Neutrophil (primary cell): Measurements from ENCODE around the gene RNF152.

Experiments used
- H3K27ac ChIP-seq: fragments of 200-600 bp; sonication (generic); 2 replicates; pipeline ENCODE4 v1.5.1; 2016; ENCODE audit warnings: mild to moderate bottlenecking, moderate library complexity
- H3K27me3 ChIP-seq: fragments of 200-600 bp; sonication (generic); 2 replicates; pipeline ENCODE4 v1.6.0; 2016; ENCODE audit warnings: mild to moderate bottlenecking
- H3K36me3 ChIP-seq: fragments of 200-600 bp; sonication (generic); 2 replicates; pipeline ENCODE4 v1.5.1; 2017
- H3K4me1 ChIP-seq, 2 experiments: fragments of 200-600 bp in 1 of 2; sonication (generic) in 1 of 2; 1 replicate in 1 of 2; 2 replicates in 1 of 2; pipeline versions ENCODE4 v1.5.1 to v1.6.1; 2013 to 2016; ENCODE audit warnings: low read depth in 1 of 2, low read length in 1 of 2, mild to moderate bottlenecking in 1 of 2, moderate library complexity in 1 of 2; ENCODE audit not compliant: control insufficient read depth in 1 of 2, insufficient read depth in 1 of 2
- H3K4me3 ChIP-seq, 2 experiments: fragments of 200-600 bp in 1 of 2; sonication (generic) in 1 of 2; 1 replicate in 1 of 2; 2 replicates in 1 of 2; pipeline ENCODE4 v1.5.1; 2013 to 2016; ENCODE audit warnings: low read depth in 1 of 2, low read length in 1 of 2, mild to moderate bottlenecking in 1 of 2, moderate library complexity in 1 of 2
- H3K9me3 ChIP-seq: fragments of 200-600 bp; sonication (generic); 2 replicates; pipeline ENCODE4 v1.5.1; 2016
- TF ChIP-seq, protein P1 (sequence below): fragments of 200-600 bp; sonication (generic); IDR thresholded peaks from 2 replicates; pipeline ENCODE4 v1.5.1; 2016; ENCODE audit warnings: antibody characterized with exemption

RNF152 gene

DNA sequence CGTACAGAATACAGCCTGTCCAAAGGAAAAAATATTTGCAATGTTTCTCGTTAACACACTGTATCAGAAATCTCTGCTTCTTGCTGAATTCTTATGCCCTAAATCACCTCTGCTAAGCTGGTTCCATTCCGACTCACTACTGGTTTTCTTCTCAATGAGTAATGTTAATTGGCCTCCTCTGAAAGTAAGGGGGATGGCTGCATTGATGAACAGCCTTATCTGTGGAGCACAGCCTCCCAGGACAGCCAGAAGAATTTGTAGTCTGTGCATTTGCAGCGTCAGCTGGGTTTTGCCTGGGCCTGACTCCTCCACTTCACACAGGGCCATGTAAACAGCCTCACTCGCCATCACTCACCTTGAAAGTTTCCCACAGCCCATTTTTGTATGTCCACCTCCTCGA is 127.7 kb downstream of the RNF152 start:
- TF ChIP-seq, protein P1, sequence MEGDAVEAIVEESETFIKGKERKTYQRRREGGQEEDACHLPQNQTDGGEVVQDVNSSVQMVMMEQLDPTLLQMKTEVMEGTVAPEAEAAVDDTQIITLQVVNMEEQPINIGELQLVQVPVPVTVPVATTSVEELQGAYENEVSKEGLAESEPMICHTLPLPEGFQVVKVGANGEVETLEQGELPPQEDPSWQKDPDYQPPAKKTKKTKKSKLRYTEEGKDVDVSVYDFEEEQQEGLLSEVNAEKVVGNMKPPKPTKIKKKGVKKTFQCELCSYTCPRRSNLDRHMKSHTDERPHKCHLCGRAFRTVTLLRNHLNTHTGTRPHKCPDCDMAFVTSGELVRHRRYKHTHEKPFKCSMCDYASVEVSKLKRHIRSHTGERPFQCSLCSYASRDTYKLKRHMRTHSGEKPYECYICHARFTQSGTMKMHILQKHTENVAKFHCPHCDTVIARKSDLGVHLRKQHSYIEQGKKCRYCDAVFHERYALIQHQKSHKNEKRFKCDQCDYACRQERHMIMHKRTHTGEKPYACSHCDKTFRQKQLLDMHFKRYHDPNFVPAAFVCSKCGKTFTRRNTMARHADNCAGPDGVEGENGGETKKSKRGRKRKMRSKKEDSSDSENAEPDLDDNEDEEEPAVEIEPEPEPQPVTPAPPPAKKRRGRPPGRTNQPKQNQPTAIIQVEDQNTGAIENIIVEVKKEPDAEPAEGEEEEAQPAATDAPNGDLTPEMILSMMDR, result no peak
- Histone ChIP-seq H3K27ac (no peak overlapping the region), H3K4me1 (no peaks in the 10 kb centered on the region), H3K4me3 (no peak overlapping the region), H3K9me3 (no peaks in the 10 kb centered on the region), H3K36me3 (no peaks in the 10 kb centered on the region), H3K27me3 (peaks cover 24% of the 10 kb centered on the region)

- no peak overlapping the region for H3K4me3 ChIP-seq
Measured at GRCh38 chr18:61764381-61764780, 128.4 kb downstream of the RNF152 start.

GRCh38 chr18:61761875-61762274 is 130.9 kb downstream of the RNF152 start:
- no peak overlapping the region for H3K4me3 ChIP-seq
- no peaks in the 10 kb centered on the region for H3K9me3 ChIP-seq
- no peaks in the 10 kb centered on the region for H3K36me3 ChIP-seq
- H3K27ac ChIP-seq, result no peak overlapping the region
- TF ChIP-seq, protein P1, result no peak
- peaks cover 22% of the 10 kb centered on the region for H3K27me3 ChIP-seq
- H3K4me1 ChIP-seq, result no peaks in the 10 kb centered on the region

More at GRCh38 chr18:61764381-61764780, 128.4 kb downstream of the RNF152 start:
- Histone ChIP-seq H3K27ac (no peak overlapping the region), H3K9me3 (no peaks in the 10 kb centered on the region), H3K4me1 (no peaks in the 10 kb centered on the region), H3K27me3 (peaks cover 24% of the 10 kb centered on the region), H3K36me3 (no peaks in the 10 kb centered on the region)
- TF ChIP-seq, protein P1, result no peak
